IMR-90 (cell line): ENCODE results near the gene DPP6. TPM values are rescaled to one million over a fixed set of nuclear protein-coding genes. Genes with fewer than 3 reads are reported as not detected.
"Not testable (repeated sequence)": the region's sequence is repeated elsewhere in the genome, so short reads cannot be mapped to it uniquely, and the experiment has no call there.

Source experiments
- ATAC-seq: fragments of 200-7000 bp; cut with Tn5 transposase; 2 replicates; pipeline ENCODE4 v1.9.1; 2020; ENCODE audit warnings: low read depth, mild to moderate bottlenecking, moderate library complexity
- BruUV-seq: library from RNA; stranded (reverse); fragments of 400-500 nt; replicated peaks from 2 replicates; lab custom pipeline; 2021; lab: Mats Ljungman, UMichigan
- CTCF ChIA-PET: fragments of 300-600 bp; formaldehyde crosslinking; extraction: SDS; loops from one replicate; lab custom pipeline; 2021; ENCODE audit warnings: antibody characterized with exemption; lab: Yijun Ruan, JAX
- POLR2A ChIA-PET: fragments of 300-600 bp; sonication (Branson Sonifier 250); formaldehyde crosslinking; loops from one replicate; lab custom pipeline; 2022; ENCODE audit warnings: antibody characterized with exemption; ENCODE audit not compliant: unreplicated experiment; lab: Charles Lee
- DNase-seq: peaks from one replicate; pipeline ENCODE4 v3.0.0; 2013
- H2AFZ ChIP-seq: replicated peaks from 2 replicates; pipeline ENCODE3; 2013; ENCODE audit warnings: low read length, mild to moderate bottlenecking; ENCODE audit not compliant: poor library complexity
- H2AK5ac ChIP-seq: 2 replicates; pipeline ENCODE4 v1.6.1; 2013; ENCODE audit warnings: low read depth, low read length, inconsistent platforms
- H2AK9ac ChIP-seq: replicated peaks from 2 replicates; pipeline ENCODE3; 2013; ENCODE audit warnings: mild to moderate bottlenecking, low read depth, low read length, moderate library complexity; ENCODE audit not compliant: poor library complexity
- H2BK120ac ChIP-seq: 2 replicates; pipeline ENCODE4 v1.6.1; 2013; ENCODE audit warnings: low read depth, low read length, inconsistent platforms
- H2BK15ac ChIP-seq: 3 replicates; pipeline ENCODE4 v1.6.1; 2013; ENCODE audit warnings: low read depth, low read length, inconsistent platforms
- H2BK20ac ChIP-seq: 2 replicates; pipeline ENCODE4 v1.6.1; 2013; ENCODE audit warnings: low read depth, mild to moderate bottlenecking, inconsistent platforms, low read length, moderate library complexity
- H2BK5ac ChIP-seq: 2 replicates; pipeline ENCODE4 v1.6.1; 2013; ENCODE audit warnings: mild to moderate bottlenecking, low read depth, low read length, inconsistent platforms; ENCODE audit not compliant: poor library complexity, severe bottlenecking
- H3K14ac ChIP-seq: replicated peaks from 2 replicates; pipeline ENCODE4 v1.6.1; 2013; ENCODE audit warnings: low read depth, low read length, inconsistent platforms
- H3K18ac ChIP-seq: 2 replicates; pipeline ENCODE4 v1.6.1; 2013; ENCODE audit warnings: low read depth, low read length, control low read depth
- H3K23ac ChIP-seq: 2 replicates; pipeline ENCODE4 v1.6.1; 2013; ENCODE audit warnings: low read depth, low read length, inconsistent platforms
- H3K27ac ChIP-seq: 2 replicates; pipeline ENCODE4 v1.5.1; 2013; ENCODE audit warnings: mild to moderate bottlenecking, control low read depth, low read length; ENCODE audit not compliant: insufficient read depth
- H3K27me3 ChIP-seq: 2 replicates; pipeline ENCODE4 v1.6.1; 2013; ENCODE audit warnings: low read length; ENCODE audit not compliant: control insufficient read depth, insufficient read depth
- H3K36me3 ChIP-seq: 2 replicates; pipeline ENCODE4 v1.6.1; 2013; ENCODE audit warnings: low read length, mixed read lengths; ENCODE audit not compliant: control insufficient read depth, insufficient read depth
- H3K4ac ChIP-seq: 2 replicates; pipeline ENCODE4 v1.6.1; 2013; ENCODE audit warnings: low read depth, low read length, inconsistent platforms
- H3K4me1 ChIP-seq: 2 replicates; pipeline ENCODE4 v1.6.1; 2013; ENCODE audit warnings: low read length, mixed read lengths; ENCODE audit not compliant: control insufficient read depth, insufficient read depth
- H3K4me2 ChIP-seq: 2 replicates; pipeline ENCODE4 v1.6.1; 2013; ENCODE audit warnings: low read depth, mild to moderate bottlenecking, control low read depth, low read length, moderate library complexity
- H3K4me3 ChIP-seq: 2 replicates; pipeline ENCODE4 v1.5.1; 2013; ENCODE audit warnings: low read depth, mild to moderate bottlenecking, control low read depth, low read length, moderate library complexity; ENCODE audit not compliant: insufficient read depth
- H3K56ac ChIP-seq: 2 replicates; pipeline ENCODE4 v1.6.1; 2013; ENCODE audit warnings: low read length, inconsistent platforms; ENCODE audit not compliant: insufficient read depth; ENCODE audit errors: extremely low read depth
- H3K79me1 ChIP-seq, 2 experiments: 2 replicates each; pipeline ENCODE4 v1.6.1; 2013; ENCODE audit warnings: low read length in 2 of 2, inconsistent platforms in 1 of 2, low read depth in 1 of 2
- H3K9ac ChIP-seq: 2 replicates; pipeline ENCODE4 v1.6.1; 2013; ENCODE audit warnings: low read depth, low read length, control low read depth
- H3K9me1 ChIP-seq: 2 replicates; pipeline ENCODE4 v1.6.1; 2013; ENCODE audit warnings: low read length, inconsistent platforms; ENCODE audit not compliant: insufficient read depth
- H3K9me3 ChIP-seq: 2 replicates; pipeline ENCODE4 v1.6.1; 2013; ENCODE audit warnings: low read length; ENCODE audit not compliant: control insufficient read depth, insufficient read depth
- H4K20me1 ChIP-seq: 2 replicates; pipeline ENCODE4 v1.6.1; 2013; ENCODE audit warnings: low read length, inconsistent platforms; ENCODE audit not compliant: insufficient read depth
- H4K5ac ChIP-seq: 2 replicates; pipeline ENCODE4 v1.6.1; 2013; ENCODE audit warnings: mild to moderate bottlenecking, low read depth, low read length, control low read depth
- H4K8ac ChIP-seq, 2 experiments: 2 replicates each; pipeline ENCODE4 v1.6.1; 2013; ENCODE audit warnings: low read depth in 2 of 2, low read length in 2 of 2, control low read depth in 1 of 2, inconsistent platforms in 1 of 2
- H4K91ac ChIP-seq: 2 replicates; pipeline ENCODE4 v1.6.1; 2013; ENCODE audit warnings: low read depth, low read length, inconsistent platforms; ENCODE audit not compliant: insufficient read depth
- WGBS, 2 experiments: methylation state at CpG; one replicate each; pipeline versions ENCODE4 v1.1.5 to v1.1.7; 2013; ENCODE audit warnings: missing lambda C conversion rate in 2 of 2; ENCODE audit not compliant: insufficient read length in 1 of 2; ENCODE audit errors: extremely low coverage in 2 of 2; 5-methylcytosine and 5-hydroxymethylcytosine counted together
- dilution Hi-C: fragments of 300-500 bp; cut with HindIII; formaldehyde crosslinking; loops from one replicate; pipeline ENCODE4 v1.14.3; 2018; ENCODE audit warnings: low sequenced_read_pairs; ENCODE audit not compliant: unreplicated experiment
- in situ Hi-C: fragments of 300-500 bp; cut with MboI; formaldehyde crosslinking; loops from 3 replicates; pipeline ENCODE4 v1.14.3; 2019; ENCODE audit warnings: low sequenced_read_pairs, inconsistent platforms, mixed read lengths
- intact Hi-C: fragments of 100-400 bp; cut with micrococcal nuclease; formaldehyde crosslinking; loops from 2 replicates; pipeline ENCODE4 v1.10.0; 2022
- polyA plus RNA-seq, 3 experiments: library from polyadenylated mRNA; depleted of rRNA; stranded (reverse); fragments of >200 nt; gene quantifications; 2 replicates each; pipeline ENCODE4 v1.2.3, GENCODE V29; 2012; ENCODE audit warnings: low replicate concordance in 1 of 3
- total RNA-seq: library from RNA; depleted of rRNA; stranded (reverse); fragments of >200 nt; gene quantifications from 2 replicates; pipeline ENCODE4 v1.2.3, GENCODE V29; 2012

DPP6 gene
- total and polyA plus RNA-seq, 2 of the 4 experiments (the other 2 are of a cell fraction): not detected

- H2BK20ac ChIP-seq, dilution Hi-C loops, H2BK5ac ChIP-seq, POLR2A ChIA-PET, H2AK9ac ChIP-seq, H3K9ac ChIP-seq, intact Hi-C loops, DNase-seq, H3K14ac ChIP-seq, H3K18ac ChIP-seq, H3K4me3 ChIP-seq, H3K9me1 ChIP-seq, H2BK120ac ChIP-seq, H2AFZ ChIP-seq, H3K4me1 ChIP-seq, H3K56ac ChIP-seq, H3K36me3 ChIP-seq, BruUV-seq, H3K79me1 ChIP-seq, H4K8ac ChIP-seq, H4K20me1 ChIP-seq, H4K5ac ChIP-seq, H2AK5ac ChIP-seq, H3K27ac ChIP-seq, CTCF ChIA-PET, H3K4ac ChIP-seq, ATAC-seq, H3K4me2 ChIP-seq, H3K9me3 ChIP-seq, H2BK15ac ChIP-seq, H3K27me3 ChIP-seq, in situ Hi-C loops, H4K91ac ChIP-seq, H3K23ac ChIP-seq: not testable (repeated sequence)
- 86% methylated on average over 2 of the region's 6 CpGs; no CpG with 5 or more reads in 1 of the 2 experiments for WGBS, 2 experiments
These were observed 36.6 kb upstream of the DPP6 start for GRCh38 chr7:154015636-154016035.

GRCh38 chr7:154018354-154018753 is 33.8 kb upstream of the DPP6 start:
- H4K20me1 ChIP-seq, H3K56ac ChIP-seq, H3K23ac ChIP-seq, H2BK5ac ChIP-seq, in situ Hi-C loops, H2AK5ac ChIP-seq, H3K14ac ChIP-seq, H3K9me3 ChIP-seq, H2BK20ac ChIP-seq, H4K5ac ChIP-seq, H3K4me2 ChIP-seq, H3K4me3 ChIP-seq, dilution Hi-C loops, CTCF ChIA-PET, ATAC-seq, H3K27ac ChIP-seq, H2AK9ac ChIP-seq, H2AFZ ChIP-seq, H3K27me3 ChIP-seq, H4K91ac ChIP-seq, H3K36me3 ChIP-seq, H2BK120ac ChIP-seq, BruUV-seq, DNase-seq, H4K8ac ChIP-seq, H3K18ac ChIP-seq, H3K4me1 ChIP-seq, H3K4ac ChIP-seq, POLR2A ChIA-PET, H3K9ac ChIP-seq, H3K79me1 ChIP-seq, H3K9me1 ChIP-seq, intact Hi-C loops, H2BK15ac ChIP-seq: not testable (repeated sequence)
- WGBS, 2 experiments: no CpG with 5 or more reads among the region's 2 CpGs
